Adrenal gland (tissue), 12 donors: ENCODE data around the gene CLPX. TPM values are rescaled to one million over a fixed set of nuclear protein-coding genes. Genes with fewer than 3 reads are reported as not detected.

Experiments used
- DNase-seq, 7 donors: peaks; one replicate each; pipeline ENCODE4 v3.0.0-alpha.2; 2019 to 2020
- H3K27ac ChIP-seq, 5 donors: fragments of 200-600 bp; sonication (generic) in 4 of 5; 1 replicate in 3 of 5; 2 replicates in 2 of 5; pipeline versions ENCODE4 v1.5.1 to v1.8.0; 2016 to 2020; ENCODE audit warnings: mild to moderate bottlenecking in 1 of 5
- H3K27me3 ChIP-seq: fragments of 200-600 bp; 2 replicates; pipeline ENCODE4 v1.8.0; 2021
- H3K36me3 ChIP-seq, 2 donors: fragments of 200-600 bp; replicated peaks in 1 of 2; 1 replicate in 1 of 2; 2 replicates in 1 of 2; pipeline versions ENCODE4 v1.5.1 to v1.8.0; 2018 to 2022
- H3K4me1 ChIP-seq, 2 donors: fragments of 200-600 bp; replicated peaks in 1 of 2; 1 replicate in 1 of 2; 2 replicates in 1 of 2; pipeline versions ENCODE4 v1.5.1 to v1.8.0; 2018 to 2021
- H3K4me3 ChIP-seq, 4 donors: fragments of 200-600 bp; sonication (generic) in 3 of 4; one replicate each; pipeline ENCODE4 v1.5.1; 2016 to 2018
- H3K9me3 ChIP-seq, 3 donors: fragments of 200-600 bp; sonication (generic) in 1 of 3; replicated peaks in 1 of 3; 1 replicate in 2 of 3; 2 replicates in 1 of 3; pipeline versions ENCODE4 v1.5.1 to v1.8.0; 2016 to 2021
- CTCF ChIP-seq, 6 experiments: fragments of 450-650 bp in 4 of 6; fragments of 200-600 bp in 2 of 6; sonication (generic) in 1 of 6; IDR thresholded peaks; 1 replicate in 5 of 6; 2 replicates in 1 of 6; pipeline versions ENCODE4 v1.5.1 to v1.8.0; 2016 to 2021; ENCODE audit warnings: antibody characterized with exemption in 6 of 6, mild to moderate bottlenecking in 2 of 6, moderate library complexity in 1 of 6
- POLR2A ChIP-seq, 2 donors: fragments of 450-650 bp; IDR thresholded peaks; one replicate each; pipeline ENCODE4 v1.6.1; 2017; ENCODE audit warnings: antibody characterized with exemption in 2 of 2, mild to moderate bottlenecking in 2 of 2, moderate library complexity in 1 of 2
- WGBS, 4 donors: extraction: QIAGEN DNeasy Blood & Tissue Kit in 2 of 4; methylation state at CpG; one replicate each; pipeline versions ENCODE4 v1.1.5 to v1.1.7; 2013 to 2017; 5-methylcytosine and 5-hydroxymethylcytosine counted together
- intact Hi-C, 2 donors: fragments of 100-400 bp; cut with DNase I; formaldehyde crosslinking; loops; one replicate each; pipeline versions ENCODE4 v1.14.1 to v1.15.0; 2022 to 2023
- polyA plus RNA-seq, 3 donors: library from polyadenylated mRNA; stranded (reverse); fragments of 200-250 nt in 2 of 3; fragments of 350-450 nt in 1 of 3; fragmentation: Illumina TruSeq in 1 of 3; extraction: RNeasy Lipid Tissue Mini Kit (QIAGEN cat#74804) in 1 of 3; gene quantifications; one replicate each; pipeline ENCODE4 v1.2.3, GENCODE V29; 2013 to 2014
- total RNA-seq, 9 donors: library from RNA; depleted of rRNA in 4 of 9; stranded (reverse); fragments of >200 nt in 4 of 9; fragments of 120-200 nt in 1 of 9; fragmentation: NEBNext Ultra II Directional in 1 of 9; extraction: Animal tissue kit (Norgen Biotek cat#: 25700) in 1 of 9; gene quantifications; one replicate each; pipeline versions ENCODE4 v1.1.0 to v1.2.4, GENCODE V29; 2013 to 2023
- donor health status: healthy with polysubstance abuse.
- donor health status: Bipolar disorder and iron deficiency.
- donor health status: DM: yes; HTN: yes; CAD: no.
- donor health status: DM: no; HTN: no; CAD: no.
- donor health status: DM: no; HTN: no; CAD: no.
- donor health status: DM: yes; HTN: yes; CAD: no.

CLPX gene
- total and polyA plus RNA-seq, 12 donors = 10.4 to 70.7 (median 49.7) TPM

GRCh38 chr15:65180167-65180566 is 5.0 kb downstream of the CLPX start:
- 89 to 96% (median 93%) methylated on average over 3 of the region's 3 CpGs for WGBS, 4 donors
- intact Hi-C loops = no loop called here
- TF ChIP-seq CTCF (IDR thresholded peaks at IDR 0.05) (no peak), POLR2A (IDR thresholded peaks at IDR 0.05) (no peak)
- no peak for DNase-seq
- no peak overlapping the region for H3K27ac ChIP-seq
- H3K36me3 ChIP-seq = peaks cover 0 to 50% of the 10 kb centered on the region in 2 donors
- no peaks in the 10 kb centered on the region for H3K9me3 ChIP-seq
- H3K4me1 ChIP-seq = peaks cover 17 to 37% of the 10 kb centered on the region in 2 donors
- no peaks in the 10 kb centered on the region for H3K27me3 ChIP-seq
- H3K4me3 ChIP-seq = no peak overlapping the region

GRCh38 chr15:65177901-65178300 is 7.2 kb downstream of the CLPX start:
- H3K36me3 ChIP-seq = peaks cover 0 to 65% of the 10 kb centered on the region in 2 donors
- DNase-seq = no peak
- H3K9me3 ChIP-seq = no peaks in the 10 kb centered on the region
- H3K27me3 ChIP-seq = no peaks in the 10 kb centered on the region
- no peak for TF ChIP-seq CTCF (IDR thresholded peaks at IDR 0.05)
- no peak for TF ChIP-seq POLR2A (IDR thresholded peaks at IDR 0.05)
- WGBS, 4 donors = 29 to 49% (median 42%) methylated on average over 1 of the region's 1 CpG
- no peak overlapping the region for H3K4me3 ChIP-seq
- H3K27ac ChIP-seq = no peak overlapping the region
- peaks cover 10 to 28% of the 10 kb centered on the region in 2 donors for H3K4me1 ChIP-seq
- intact Hi-C loops = no loop called here

- Histone ChIP-seq H3K27me3 (no peaks in the 10 kb centered on the region), H3K4me3 (no peak overlapping the region), H3K27ac (no peak overlapping the region), H3K36me3 (peaks cover 0 to 81% of the 10 kb centered on the region in 2 donors), H3K4me1 (peaks cover 0 to 15% of the 10 kb centered on the region in 2 donors), H3K9me3 (no peaks in the 10 kb centered on the region)
- DNase-seq = no peak
- intact Hi-C loops = no loop called here
- TF ChIP-seq CTCF (IDR thresholded peaks at IDR 0.05) (no peak), POLR2A (IDR thresholded peaks at IDR 0.05) (no peak)
Observed at GRCh38 chr15:65176056-65176455, 9.1 kb downstream of the CLPX start.

GRCh38 chr15:65175511-65175910 is 9.6 kb downstream of the CLPX start:
- Histone ChIP-seq H3K27ac (no peak overlapping the region), H3K4me3 (no peak overlapping the region), H3K27me3 (no peaks in the 10 kb centered on the region), H3K4me1 (peaks cover 0 to 15% of the 10 kb centered on the region in 2 donors), H3K9me3 (no peaks in the 10 kb centered on the region), H3K36me3 (peaks cover 0 to 83% of the 10 kb centered on the region in 2 donors)
- WGBS, 4 donors = 89 to 92% (median 90%) methylated on average over 5 of the region's 5 CpGs
- TF ChIP-seq POLR2A (IDR thresholded peaks at IDR 0.05) (no peak), CTCF (IDR thresholded peaks at IDR 0.05) (no peak)
- intact Hi-C loops = no loop called here
- DNase-seq = no peak
